GM19193 (cell line): ENCODE results near the gene BBOX1.

Experiments
- POLR2A ChIP-seq: IDR thresholded peaks from 4 replicates; pipeline ENCODE4 v1.6.1; 2011; ENCODE audit not compliant: insufficient read depth, insufficient read length; ENCODE audit errors: extremely low read depth

Gene BBOX1

GRCh38 chr11:27040302-27041115 is at the start of gene BBOX1:
Gene BBOX1, plus strand, starts transcription at chr11:27040815. Its CDS starts 14,616 bp downstream, at chr11:27055431.
- no peak for TF ChIP-seq POLR2A

GRCh38 chr11:26992031-26992541 is 48.5 kb upstream of the BBOX1 start:
- TF ChIP-seq POLR2A = no peak

- no peak for TF ChIP-seq POLR2A
Observed at GRCh38 chr11:26993965-26994457, 46.6 kb upstream of the BBOX1 start, which contains the start of gene FIBIN. Gene FIBIN, plus strand, starts transcription at chr11:26994112. Its CDS starts 415 bp downstream, at chr11:26994527.

- TF ChIP-seq POLR2A = no peak
Observed at GRCh38 chr11:26994631-26995095, 46.0 kb upstream of the BBOX1 start.

- TF ChIP-seq POLR2A = no peak
Observed at GRCh38 chr11:26995701-26996460, 44.7 kb upstream of the BBOX1 start.

- no peak for TF ChIP-seq POLR2A
Observed at GRCh38 chr11:26997378-26997777, 43.2 kb upstream of the BBOX1 start.

GRCh38 chr11:27002431-27002830 is 38.2 kb upstream of the BBOX1 start:
- no peak for TF ChIP-seq POLR2A

- no peak for TF ChIP-seq POLR2A
Observed at GRCh38 chr11:27002838-27003237, 37.8 kb upstream of the BBOX1 start.

- TF ChIP-seq POLR2A = no peak
Observed at GRCh38 chr11:27004103-27004502, 36.5 kb upstream of the BBOX1 start.

- TF ChIP-seq POLR2A = no peak
Observed at GRCh38 chr11:27008811-27009535, 31.6 kb upstream of the BBOX1 start.

- TF ChIP-seq POLR2A = no peak
Observed at GRCh38 chr11:27011560-27012233, 28.9 kb upstream of the BBOX1 start.

- no peak for TF ChIP-seq POLR2A
Observed at GRCh38 chr11:27012234-27012921, 28.2 kb upstream of the BBOX1 start.

GRCh38 chr11:27013781-27014361 is 26.7 kb upstream of the BBOX1 start:
- TF ChIP-seq POLR2A = no peak
